ENCODE results near the gene PRKAB1. TPM values are rescaled to one million over a fixed set of nuclear protein-coding genes. Genes with fewer than 3 reads are reported as not detected.

Gene PRKAB1
- total RNA-seq, 1 experiment from 2014 or later = 30.0 TPM

DNA sequence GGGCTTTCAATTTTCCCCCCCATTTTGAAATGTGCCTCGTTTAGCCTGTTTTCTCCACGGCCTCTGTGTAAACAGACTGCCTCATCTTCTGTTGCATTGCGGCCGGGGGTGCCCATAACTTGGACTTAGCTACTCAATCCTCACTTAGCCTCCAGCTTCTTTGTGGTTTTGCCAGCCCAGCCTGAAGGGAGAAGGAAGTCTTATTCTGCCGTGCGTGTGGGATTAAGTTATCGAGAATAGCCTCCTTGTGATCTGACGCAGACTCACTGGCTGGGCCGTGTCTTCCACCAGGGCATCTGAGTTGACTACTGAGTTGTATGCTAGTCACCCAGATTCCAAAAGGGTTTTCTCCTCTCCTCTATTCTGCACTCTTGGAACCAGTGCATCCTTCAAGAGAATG is 8.1 kb downstream of the PRKAB1 start:
- Histone ChIP-seq H3K4me1 (replicated peaks; ENCODE audit: insufficient read depth) (peaks cover 20% of the 10 kb centered on the region), H3K9me2 (ENCODE audit: insufficient read depth) (no peaks in the 10 kb centered on the region), H2AFZ (no peak overlapping the region), H3K27me3 (ENCODE audit: insufficient read depth, low read depth) (no peaks in the 10 kb centered on the region), H3F3A (ENCODE audit: insufficient read depth, low read depth) (peaks cover 22% of the 10 kb centered on the region), H3K4me2 (no peak overlapping the region), H3K27ac (no peak overlapping the region), H3K79me2 (ENCODE audit: low read depth) (peaks cover 11% of the 10 kb centered on the region), H4K20me1 (ENCODE audit: insufficient read depth) (0 out of 2 replicates have a peak, but pooled peaks cover 3% of the 10 kb centered on the region), H3K9me3 (ENCODE audit: insufficient read depth, low read depth) (no peaks in the 10 kb centered on the region), H3K4me3 (no peak overlapping the region), H3K36me3 (ENCODE audit: low read depth) (peaks cover 59% of the 10 kb centered on the region)
- CTCF ChIA-PET = no interaction called here
- intact Hi-C loops (cut with micrococcal nuclease; ENCODE audit: unreplicated experiment) = no loop called here
- POLR2A ChIA-PET (ENCODE audit: unreplicated experiment) = no interaction called here
- TF ChIP-seq, protein P1, sequence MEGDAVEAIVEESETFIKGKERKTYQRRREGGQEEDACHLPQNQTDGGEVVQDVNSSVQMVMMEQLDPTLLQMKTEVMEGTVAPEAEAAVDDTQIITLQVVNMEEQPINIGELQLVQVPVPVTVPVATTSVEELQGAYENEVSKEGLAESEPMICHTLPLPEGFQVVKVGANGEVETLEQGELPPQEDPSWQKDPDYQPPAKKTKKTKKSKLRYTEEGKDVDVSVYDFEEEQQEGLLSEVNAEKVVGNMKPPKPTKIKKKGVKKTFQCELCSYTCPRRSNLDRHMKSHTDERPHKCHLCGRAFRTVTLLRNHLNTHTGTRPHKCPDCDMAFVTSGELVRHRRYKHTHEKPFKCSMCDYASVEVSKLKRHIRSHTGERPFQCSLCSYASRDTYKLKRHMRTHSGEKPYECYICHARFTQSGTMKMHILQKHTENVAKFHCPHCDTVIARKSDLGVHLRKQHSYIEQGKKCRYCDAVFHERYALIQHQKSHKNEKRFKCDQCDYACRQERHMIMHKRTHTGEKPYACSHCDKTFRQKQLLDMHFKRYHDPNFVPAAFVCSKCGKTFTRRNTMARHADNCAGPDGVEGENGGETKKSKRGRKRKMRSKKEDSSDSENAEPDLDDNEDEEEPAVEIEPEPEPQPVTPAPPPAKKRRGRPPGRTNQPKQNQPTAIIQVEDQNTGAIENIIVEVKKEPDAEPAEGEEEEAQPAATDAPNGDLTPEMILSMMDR (conservative IDR thresholded peaks at IDR 0.05) = no peak
- no peak for TF ChIP-seq EZH2 (IDR thresholded peaks at IDR 0.05; ENCODE audit: low read depth)
- no TSS peak for BruUV-seq (replicated peaks)
- DNase-seq = no peak

DNA sequence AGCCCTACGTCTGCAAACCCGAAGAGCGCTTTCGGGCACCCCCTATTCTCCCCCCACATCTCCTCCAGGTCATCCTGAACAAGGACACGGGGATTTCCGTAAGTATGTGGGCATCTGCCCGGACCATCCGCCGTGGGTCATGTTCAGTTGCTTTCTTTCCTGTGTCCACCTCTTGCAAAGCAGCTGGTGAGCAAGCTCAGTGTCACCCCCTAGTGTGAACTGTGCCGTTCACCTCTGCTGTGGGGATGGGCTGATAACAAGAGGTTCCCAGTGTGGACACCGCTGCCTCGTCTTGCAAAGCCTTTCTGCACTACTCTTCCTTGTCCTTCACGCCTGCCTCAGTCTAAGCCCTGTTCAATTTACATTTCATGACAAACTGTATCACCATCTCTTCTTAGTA is 8.6 kb downstream of the PRKAB1 start:
- TF ChIP-seq, protein P1 (conservative IDR thresholded peaks at IDR 0.05) = no peak
- no peak for TF ChIP-seq EZH2 (IDR thresholded peaks at IDR 0.05; ENCODE audit: low read depth)
- Histone ChIP-seq H2AFZ (no peak overlapping the region), H3K79me2 (ENCODE audit: low read depth) (0 out of 2 replicates have a peak, but pooled peaks cover 5% of the 10 kb centered on the region), H4K20me1 (ENCODE audit: insufficient read depth) (0 out of 2 replicates have a peak, but pooled peaks cover 3% of the 10 kb centered on the region), H3K27me3 (ENCODE audit: insufficient read depth, low read depth) (no peaks in the 10 kb centered on the region), H3K36me3 (ENCODE audit: low read depth) (peaks cover 53% of the 10 kb centered on the region), H3F3A (ENCODE audit: insufficient read depth, low read depth) (peaks cover 22% of the 10 kb centered on the region), H3K9me2 (ENCODE audit: insufficient read depth) (no peaks in the 10 kb centered on the region), H3K27ac (no peak overlapping the region), H3K9me3 (ENCODE audit: insufficient read depth, low read depth) (no peaks in the 10 kb centered on the region), H3K4me2 (no peak overlapping the region), H3K4me1 (replicated peaks; ENCODE audit: insufficient read depth) (peaks cover 20% of the 10 kb centered on the region), H3K4me3 (no peak overlapping the region)
- BruUV-seq (replicated peaks) = no TSS peak
- ChIA-PET POLR2A (ENCODE audit: unreplicated experiment) (no interaction called here), CTCF (no interaction called here)
- intact Hi-C loops (cut with micrococcal nuclease; ENCODE audit: unreplicated experiment) = no loop called here
- no peak for DNase-seq

DNA sequence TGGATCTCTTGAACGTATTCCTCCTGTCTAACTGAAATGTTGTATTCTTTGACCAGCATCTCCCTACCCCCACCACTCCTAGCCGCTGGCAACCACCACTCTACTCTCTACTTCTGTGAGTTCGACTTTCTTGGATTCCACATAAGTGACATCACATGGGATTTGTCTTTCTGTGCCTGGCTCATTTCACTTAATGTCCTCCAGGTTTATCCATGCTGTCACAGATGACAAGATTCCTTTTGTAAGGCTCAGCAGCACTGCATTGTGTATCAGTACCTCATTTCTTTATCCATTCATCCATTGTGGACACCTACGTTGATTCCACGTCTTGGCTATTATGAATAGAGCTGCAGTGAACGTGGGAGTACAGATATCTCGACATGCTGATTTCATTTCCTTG is 10.5 kb downstream of the PRKAB1 start:
- TF ChIP-seq EZH2 (IDR thresholded peaks at IDR 0.05; ENCODE audit: low read depth) = no peak
- TF ChIP-seq, protein P1 (conservative IDR thresholded peaks at IDR 0.05) = no peak
- POLR2A ChIA-PET (ENCODE audit: unreplicated experiment) = no interaction called here
- H3K4me1 ChIP-seq (replicated peaks; ENCODE audit: insufficient read depth) = peaks cover 13% of the 10 kb centered on the region
- H3K27ac ChIP-seq = no peak overlapping the region
- H2AFZ ChIP-seq = no peak overlapping the region
- DNase-seq = no peak
- 0 out of 2 replicates have a peak, but pooled peaks cover 3% of the 10 kb centered on the region for H4K20me1 ChIP-seq (ENCODE audit: insufficient read depth)
- no peak overlapping the region for H3K4me3 ChIP-seq
- no peaks in the 10 kb centered on the region for H3K27me3 ChIP-seq (ENCODE audit: insufficient read depth, low read depth)
- H3K36me3 ChIP-seq (ENCODE audit: low read depth) = peaks cover 42% of the 10 kb centered on the region
- H3K4me2 ChIP-seq = no peak overlapping the region
- CTCF ChIA-PET = no interaction called here
- no peaks in the 10 kb centered on the region for H3K79me2 ChIP-seq (ENCODE audit: low read depth)
- peaks cover 13% of the 10 kb centered on the region; the same call in 1 of the 2 replicates for H3F3A ChIP-seq (ENCODE audit: insufficient read depth, low read depth)
- intact Hi-C loops (cut with micrococcal nuclease; ENCODE audit: unreplicated experiment) = no loop called here
- no peaks in the 10 kb centered on the region for H3K9me3 ChIP-seq (ENCODE audit: insufficient read depth, low read depth)
- H3K9me2 ChIP-seq (ENCODE audit: insufficient read depth) = no peaks in the 10 kb centered on the region
- no TSS peak for BruUV-seq (replicated peaks)
